ENCODE data around the gene MOCS2. TPM values are rescaled to one million over a fixed set of nuclear protein-coding genes. Genes with fewer than 3 reads are reported as not detected.

Gene MOCS2
- total and polyA plus RNA-seq, 8 donors = 11.4 to 37.6 (median 18.3) TPM

GRCh38 chr5:53089481-53089991, 20.0 kb downstream of the MOCS2 start:
- ATAC-seq = no peak
- no peak for DNase-seq
- intact Hi-C loops (cut with DNase I) = loop anchor here in 1 of 3 donors (10.0 kb wide), 1 partner anchor 135 kb away; no protein-coding TSS in a partner anchor
- Histone ChIP-seq H3K36me3 (no peaks in the 10 kb centered on the region), H3K27me3 (no peaks in the 10 kb centered on the region), H3K27ac (no peak overlapping the region), H3K4me1 (no peaks in the 10 kb centered on the region), H3K9me3 (no peaks in the 10 kb centered on the region), H3K4me3 (no peak overlapping the region)
- TF ChIP-seq CTCF (IDR thresholded peaks at IDR 0.05) = no peak
- 85 to 94% methylated on average over 4 of the region's 4 CpGs for WGBS, 2 donors
- no peak for FAIRE-seq

GRCh38 chr5:53087621-53088121, 21.9 kb downstream of the MOCS2 start:
- FAIRE-seq (no peak), DNase-seq (no peak), ATAC-seq (peak in 3 of 4 donors; percentile 16 to 81 (median 72))
- Histone ChIP-seq H3K4me3 (no peak overlapping the region), H3K27ac (peak overlapping the region in 2 of 4 donors; percentile 24 to 35), H3K36me3 (no peaks in the 10 kb centered on the region), H3K9me3 (no peaks in the 10 kb centered on the region), H3K4me1 (no peaks in the 10 kb centered on the region), H3K27me3 (no peaks in the 10 kb centered on the region)
- no peak for TF ChIP-seq CTCF (IDR thresholded peaks at IDR 0.05)
- WGBS, 2 donors = 93 to 94% methylated on average over 1 of the region's 1 CpG
- intact Hi-C loops (cut with DNase I) = loop anchor here in 1 of 3 donors (10.0 kb wide), 1 partner anchor 133 kb away; no protein-coding TSS in a partner anchor

- Histone ChIP-seq H3K9me3 (no peaks in the 10 kb centered on the region), H3K27me3 (no peaks in the 10 kb centered on the region), H3K4me3 (no peak overlapping the region), H3K27ac (peak overlapping the region in 1 of 4 donors; percentile 35), H3K4me1 (no peaks in the 10 kb centered on the region), H3K36me3 (no peaks in the 10 kb centered on the region)
- WGBS, 2 donors = 84 to 94% methylated on average over 1 of the region's 1 CpG
- no peak for TF ChIP-seq CTCF (IDR thresholded peaks at IDR 0.05)
- intact Hi-C loops (cut with DNase I) = loop anchor here in 1 of 3 donors (10.0 kb wide), 1 partner anchor 132 kb away; no protein-coding TSS in a partner anchor
- no peak for FAIRE-seq
- no peak for DNase-seq
- ATAC-seq = no peak
Observed at GRCh38 chr5:53087171-53087570, 22.4 kb downstream of the MOCS2 start.

- WGBS, 2 donors = 75 to 85% methylated on average over 4 of the region's 4 CpGs
- ATAC-seq = no peak
- no peak for FAIRE-seq
Observed at GRCh38 chr5:53084546-53085255, 24.9 kb downstream of the MOCS2 start.

More at GRCh38 chr5:53084546-53085255, 24.9 kb downstream of the MOCS2 start:
- intact Hi-C loops (cut with DNase I) = loop anchor here in 1 of 3 donors (10.0 kb wide), 1 partner anchor 130 kb away; no protein-coding TSS in a partner anchor
- Histone ChIP-seq H3K27ac (no peak overlapping the region), H3K36me3 (no peaks in the 10 kb centered on the region), H3K4me1 (no peaks in the 10 kb centered on the region), H3K27me3 (no peaks in the 10 kb centered on the region), H3K9me3 (no peaks in the 10 kb centered on the region), H3K4me3 (no peak overlapping the region)
- no peak for DNase-seq
- TF ChIP-seq CTCF (IDR thresholded peaks at IDR 0.05) = no peak

All from pancreas (tissue), 10 donors.